ENCODE data around the gene SPATA31C1. TPM values are rescaled to one million over a fixed set of nuclear protein-coding genes. Genes with fewer than 3 reads are reported as not detected.
A peak's percentile ranks its signal among the peaks of the same experiment; 100 is the strongest.

SPATA31C1 gene
- polyA plus RNA-seq, 3 donors, result not detected

DNA sequence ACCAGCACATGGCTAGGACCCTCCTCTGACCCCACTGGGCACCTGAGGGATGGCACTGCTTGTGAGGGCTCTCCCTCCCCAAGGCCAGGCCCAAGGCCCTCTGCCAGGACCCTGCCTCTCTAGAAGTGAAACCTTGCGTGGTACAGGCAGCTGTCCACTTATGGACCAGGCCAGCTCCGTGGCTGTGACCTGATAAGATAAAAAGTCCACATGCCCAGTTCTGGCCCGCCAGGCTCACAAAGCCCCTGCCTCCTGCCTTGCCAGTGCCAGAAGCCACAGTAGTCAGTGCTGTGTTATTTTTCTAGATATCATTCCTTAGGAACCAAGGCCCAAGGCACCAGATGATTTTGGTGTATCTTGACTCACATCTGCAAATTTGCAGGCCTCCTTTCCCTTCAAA is 49.1 kb upstream of the SPATA31C1 start:
- WGBS (ENCODE audit: insufficient coverage), result 86% methylated on average over 1 of the region's 3 CpGs
- Histone ChIP-seq H3K9ac (ENCODE audit: insufficient read depth, low read length, poor library complexity, severe bottlenecking) (no peak overlapping the region), H3K4me1 (ENCODE audit: control insufficient read depth in 1 of 2, insufficient read depth in 2 of 2, low read length in 2 of 2) (no peaks in the 10 kb centered on the region), H4K20me1 (ENCODE audit: insufficient read depth, low read length) (no peaks in the 10 kb centered on the region), H3K4me2 (replicated peaks; ENCODE audit: extremely low read depth, low read length, poor library complexity, severe bottlenecking) (no peak overlapping the region), H2AFZ (ENCODE audit: insufficient read depth, low read depth, low read length, poor library complexity, severe bottlenecking) (no peak overlapping the region), H3K27me3 (ENCODE audit: control insufficient read depth in 2 of 2, insufficient read depth in 2 of 2, low read length in 2 of 2) (no peaks in the 10 kb centered on the region), H3K79me2 (ENCODE audit: insufficient read depth, low read length) (no peaks in the 10 kb centered on the region), H3K27ac (ENCODE audit: low read depth in 1 of 2, low read length in 2 of 2) (no peak overlapping the region), H3K9me3 (replicated peaks in 1 of 2; ENCODE audit: control insufficient read depth in 1 of 2, insufficient read depth in 1 of 2, low read length in 2 of 2) (no peaks in the 10 kb centered on the region), H3K36me3 (replicated peaks in 1 of 2; ENCODE audit: control insufficient read depth in 1 of 2, insufficient read depth in 2 of 2, low read length in 2 of 2) (no peaks in the 10 kb centered on the region), H3K4me3 (replicated peaks in 1 of 3; ENCODE audit: low read depth in 2 of 3, low read length in 3 of 3) (no peak overlapping the region)
- Mint-ChIP-seq H3K9me3 (peaks cover 0 to 9% (median 0%) of the 10 kb centered on the region in 7 donors), H3K36me3 (no peaks in the 10 kb centered on the region), H3K4me3 (no peak overlapping the region), H3K27ac (peak overlapping the region in 1 of 7 donors; percentile 8), H3K4me1 (no peaks in the 10 kb centered on the region), H3K27me3 (ENCODE audit: low read depth in 3 of 3) (peaks cover 5 to 14% (median 12%) of the 10 kb centered on the region in 3 donors)
- intact Hi-C loops (cut with micrococcal nuclease), result no loop called here
- TF ChIP-seq, protein P1, sequence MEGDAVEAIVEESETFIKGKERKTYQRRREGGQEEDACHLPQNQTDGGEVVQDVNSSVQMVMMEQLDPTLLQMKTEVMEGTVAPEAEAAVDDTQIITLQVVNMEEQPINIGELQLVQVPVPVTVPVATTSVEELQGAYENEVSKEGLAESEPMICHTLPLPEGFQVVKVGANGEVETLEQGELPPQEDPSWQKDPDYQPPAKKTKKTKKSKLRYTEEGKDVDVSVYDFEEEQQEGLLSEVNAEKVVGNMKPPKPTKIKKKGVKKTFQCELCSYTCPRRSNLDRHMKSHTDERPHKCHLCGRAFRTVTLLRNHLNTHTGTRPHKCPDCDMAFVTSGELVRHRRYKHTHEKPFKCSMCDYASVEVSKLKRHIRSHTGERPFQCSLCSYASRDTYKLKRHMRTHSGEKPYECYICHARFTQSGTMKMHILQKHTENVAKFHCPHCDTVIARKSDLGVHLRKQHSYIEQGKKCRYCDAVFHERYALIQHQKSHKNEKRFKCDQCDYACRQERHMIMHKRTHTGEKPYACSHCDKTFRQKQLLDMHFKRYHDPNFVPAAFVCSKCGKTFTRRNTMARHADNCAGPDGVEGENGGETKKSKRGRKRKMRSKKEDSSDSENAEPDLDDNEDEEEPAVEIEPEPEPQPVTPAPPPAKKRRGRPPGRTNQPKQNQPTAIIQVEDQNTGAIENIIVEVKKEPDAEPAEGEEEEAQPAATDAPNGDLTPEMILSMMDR (IDR thresholded peaks at IDR 0.05), result no peak
- DNase-seq, result no peak

DNA sequence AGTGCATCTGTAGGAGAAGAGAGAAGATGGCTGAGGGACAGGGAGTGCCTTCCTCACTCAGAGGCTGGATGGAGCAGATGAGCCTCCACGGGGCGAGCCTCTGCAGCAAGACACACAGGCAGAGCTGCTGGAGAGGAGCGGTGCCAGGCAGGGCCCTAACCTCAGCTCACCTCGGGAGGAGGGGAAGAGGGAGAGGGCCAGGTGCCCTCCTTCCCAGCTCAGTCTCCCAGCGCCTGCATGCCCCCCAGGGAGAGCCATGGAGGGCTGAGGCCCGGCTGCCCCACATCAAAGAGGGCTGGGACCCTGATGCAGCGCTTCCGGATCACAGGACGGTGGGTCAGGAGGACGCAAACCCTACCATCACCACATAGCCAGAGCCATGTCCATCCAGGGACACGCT is 48.7 kb upstream of the SPATA31C1 start:
- H3K9ac ChIP-seq (ENCODE audit: insufficient read depth, low read length, poor library complexity, severe bottlenecking), result no peak overlapping the region
- WGBS (ENCODE audit: insufficient coverage), result 96% methylated on average over 7 of the region's 11 CpGs
- H3K79me2 ChIP-seq (ENCODE audit: insufficient read depth, low read length), result no peaks in the 10 kb centered on the region
- H3K27me3 ChIP-seq (ENCODE audit: control insufficient read depth in 2 of 2, insufficient read depth in 2 of 2, low read length in 2 of 2), result no peaks in the 10 kb centered on the region
- Mint-ChIP-seq H3K27me3 (ENCODE audit: low read depth in 3 of 3) (peaks cover 5 to 13% (median 12%) of the 10 kb centered on the region in 3 donors), H3K4me1 (no peaks in the 10 kb centered on the region), H3K27ac (peak overlapping the region in 1 of 7 donors; percentile 8), H3K9me3 (peaks cover 0 to 9% (median 0%) of the 10 kb centered on the region in 7 donors), H3K4me3 (no peak overlapping the region), H3K36me3 (no peaks in the 10 kb centered on the region)
- no peak overlapping the region for H2AFZ ChIP-seq (ENCODE audit: insufficient read depth, low read depth, low read length, poor library complexity, severe bottlenecking)
- H3K4me3 ChIP-seq (replicated peaks in 1 of 3; ENCODE audit: low read depth in 2 of 3, low read length in 3 of 3), result no peak overlapping the region
- no peaks in the 10 kb centered on the region for H4K20me1 ChIP-seq (ENCODE audit: insufficient read depth, low read length)
- TF ChIP-seq, protein P1 (IDR thresholded peaks at IDR 0.05), result no peak
- H3K27ac ChIP-seq (ENCODE audit: low read depth in 1 of 2, low read length in 2 of 2), result no peak overlapping the region
- intact Hi-C loops (cut with micrococcal nuclease), result no loop called here
- no peak for DNase-seq
- H3K4me2 ChIP-seq (replicated peaks; ENCODE audit: extremely low read depth, low read length, poor library complexity, severe bottlenecking), result no peak overlapping the region
- no peaks in the 10 kb centered on the region for H3K9me3 ChIP-seq (replicated peaks in 1 of 2; ENCODE audit: control insufficient read depth in 1 of 2, insufficient read depth in 1 of 2, low read length in 2 of 2)
- H3K4me1 ChIP-seq (ENCODE audit: control insufficient read depth in 1 of 2, insufficient read depth in 2 of 2, low read length in 2 of 2), result no peaks in the 10 kb centered on the region
- no peaks in the 10 kb centered on the region for H3K36me3 ChIP-seq (replicated peaks in 1 of 2; ENCODE audit: control insufficient read depth in 1 of 2, insufficient read depth in 2 of 2, low read length in 2 of 2)
